Testis (tissue), 2 donors: ENCODE results near the gene SELENOW.
"Not testable (repeated sequence)": the region's sequence is repeated elsewhere in the genome, so short reads cannot be mapped to it uniquely, and the experiment has no call there.

Source experiments
- POLR2A ChIP-seq: fragments of 450-650 bp; IDR thresholded peaks from one replicate; pipeline ENCODE4 v1.6.1; 2017; ENCODE audit warnings: antibody characterized with exemption, mild to moderate bottlenecking, moderate library complexity
- TF ChIP-seq, protein P1 (sequence below), 3 experiments: fragments of 450-650 bp in 2 of 3; fragments of 200-600 bp in 1 of 3; sonication (generic) in 1 of 3; IDR thresholded peaks; one replicate each; pipeline ENCODE4 v1.5.1; 2016 to 2019; ENCODE audit warnings: antibody characterized with exemption in 3 of 3, mild to moderate bottlenecking in 2 of 3, moderate library complexity in 1 of 3

DNA sequence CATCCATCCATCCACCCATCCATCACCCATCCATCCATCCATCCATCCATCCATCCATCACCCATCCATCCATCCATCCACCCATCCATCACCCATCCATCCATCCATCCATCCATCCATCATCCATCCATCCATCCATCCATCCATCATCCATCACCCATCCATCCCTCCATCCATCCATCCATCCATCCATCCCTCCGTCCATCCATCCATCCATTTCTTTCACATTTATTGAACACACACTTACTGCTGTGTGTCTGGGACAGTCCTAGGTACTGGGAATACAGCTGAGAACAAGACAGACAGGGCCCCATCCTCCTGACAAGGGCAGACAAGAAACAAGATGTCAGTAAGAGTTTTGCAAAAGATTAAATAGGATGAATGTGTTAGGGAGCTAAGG lies 39.7 kb downstream of the SELENOW start:
- TF ChIP-seq POLR2A: not testable (repeated sequence)
- TF ChIP-seq, protein P1, sequence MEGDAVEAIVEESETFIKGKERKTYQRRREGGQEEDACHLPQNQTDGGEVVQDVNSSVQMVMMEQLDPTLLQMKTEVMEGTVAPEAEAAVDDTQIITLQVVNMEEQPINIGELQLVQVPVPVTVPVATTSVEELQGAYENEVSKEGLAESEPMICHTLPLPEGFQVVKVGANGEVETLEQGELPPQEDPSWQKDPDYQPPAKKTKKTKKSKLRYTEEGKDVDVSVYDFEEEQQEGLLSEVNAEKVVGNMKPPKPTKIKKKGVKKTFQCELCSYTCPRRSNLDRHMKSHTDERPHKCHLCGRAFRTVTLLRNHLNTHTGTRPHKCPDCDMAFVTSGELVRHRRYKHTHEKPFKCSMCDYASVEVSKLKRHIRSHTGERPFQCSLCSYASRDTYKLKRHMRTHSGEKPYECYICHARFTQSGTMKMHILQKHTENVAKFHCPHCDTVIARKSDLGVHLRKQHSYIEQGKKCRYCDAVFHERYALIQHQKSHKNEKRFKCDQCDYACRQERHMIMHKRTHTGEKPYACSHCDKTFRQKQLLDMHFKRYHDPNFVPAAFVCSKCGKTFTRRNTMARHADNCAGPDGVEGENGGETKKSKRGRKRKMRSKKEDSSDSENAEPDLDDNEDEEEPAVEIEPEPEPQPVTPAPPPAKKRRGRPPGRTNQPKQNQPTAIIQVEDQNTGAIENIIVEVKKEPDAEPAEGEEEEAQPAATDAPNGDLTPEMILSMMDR (IDR thresholded peaks at IDR 0.05): not testable (repeated sequence)
